Liver (tissue), 9 donors: ENCODE data around the gene ACTN2. TPM values are rescaled to one million over a fixed set of nuclear protein-coding genes. Genes with fewer than 3 reads are reported as not detected.

Source experiments
- DNase-seq: peaks from one replicate; pipeline ENCODE4 v3.0.0-alpha.2; 2017; ENCODE audit warnings: low spot score
- H3K27ac ChIP-seq, 2 donors: one replicate each; pipeline ENCODE4 v1.7.0; 2013; ENCODE audit warnings: inconsistent platforms in 2 of 2, low read length in 2 of 2, control low read depth in 1 of 2, low read depth in 1 of 2, mild to moderate bottlenecking in 1 of 2
- H3K27me3 ChIP-seq, 4 donors: one replicate each; pipeline versions ENCODE4 v1.6.1 to v1.7.0; 2013; ENCODE audit warnings: low read length in 3 of 4, inconsistent platforms in 1 of 4, mild to moderate bottlenecking in 1 of 4, moderate library complexity in 1 of 4; ENCODE audit not compliant: control insufficient read depth in 4 of 4, insufficient read depth in 4 of 4
- H3K36me3 ChIP-seq, 4 donors: one replicate each; pipeline versions ENCODE4 v1.6.1 to v1.7.0; 2013; ENCODE audit warnings: low read length in 3 of 4, mild to moderate bottlenecking in 3 of 4, low read depth in 1 of 4, moderate library complexity in 1 of 4; ENCODE audit not compliant: control insufficient read depth in 4 of 4, insufficient read depth in 3 of 4
- H3K4me1 ChIP-seq, 4 donors: one replicate each; pipeline versions ENCODE4 v1.6.1 to v1.7.0; 2013; ENCODE audit warnings: low read length in 3 of 4, mild to moderate bottlenecking in 3 of 4, moderate library complexity in 1 of 4; ENCODE audit not compliant: control insufficient read depth in 4 of 4, insufficient read depth in 4 of 4
- H3K4me3 ChIP-seq, 3 donors: one replicate each; pipeline versions ENCODE4 v1.6.1 to v1.7.0; 2013; ENCODE audit warnings: low read length in 3 of 3, control low read depth in 1 of 3, low read depth in 1 of 3, mild to moderate bottlenecking in 1 of 3
- H3K9ac ChIP-seq, 2 donors: one replicate each; pipeline ENCODE4 v1.7.0; 2013; ENCODE audit warnings: low read length in 2 of 2, mild to moderate bottlenecking in 2 of 2, moderate library complexity in 2 of 2, control low read depth in 1 of 2, low read depth in 1 of 2
- H3K9me3 ChIP-seq, 4 donors: one replicate each; pipeline versions ENCODE4 v1.6.1 to v1.7.0; 2013; ENCODE audit warnings: low read length in 3 of 4; ENCODE audit not compliant: control insufficient read depth in 4 of 4
- FOXA1 ChIP-seq: IDR thresholded peaks from 2 replicates; pipeline ENCODE4 v1.6.1; 2016; ENCODE audit warnings: antibody characterized with exemption
- FOXA2 ChIP-seq: IDR thresholded peaks from 2 replicates; pipeline ENCODE4 v1.6.1; 2016; ENCODE audit warnings: antibody characterized with exemption
- GABPA ChIP-seq, 2 donors: IDR thresholded peaks in 1 of 2; conservative IDR thresholded peaks in 1 of 2; 2 replicates each; pipeline ENCODE4 v1.6.1; 2016; ENCODE audit warnings: antibody characterized with exemption in 2 of 2, mild to moderate bottlenecking in 1 of 2, moderate library complexity in 1 of 2
- HNF4A ChIP-seq, 2 donors: conservative IDR thresholded peaks; 2 replicates each; pipeline ENCODE4 v1.6.1; 2016; ENCODE audit warnings: antibody characterized with exemption in 2 of 2, mild to moderate bottlenecking in 2 of 2
- HNF4G ChIP-seq: IDR thresholded peaks from 2 replicates; pipeline ENCODE4 v1.6.1; 2016; ENCODE audit warnings: antibody characterized with exemption
- JUND ChIP-seq, 2 donors: IDR thresholded peaks; 2 replicates each; pipeline ENCODE4 v1.6.1; 2016; ENCODE audit warnings: antibody characterized with exemption in 2 of 2
- NR2F2 ChIP-seq: IDR thresholded peaks from 2 replicates; pipeline ENCODE4 v1.6.1; 2016; ENCODE audit warnings: antibody characterized with exemption
- RAD21 ChIP-seq, 2 donors: IDR thresholded peaks; 2 replicates each; pipeline ENCODE4 v1.6.1; 2016; ENCODE audit warnings: antibody characterized with exemption in 2 of 2, mild to moderate bottlenecking in 2 of 2
- RXRA ChIP-seq, 2 donors: IDR thresholded peaks; 2 replicates each; pipeline ENCODE4 v1.6.1; 2017 to 2018; ENCODE audit warnings: antibody characterized with exemption in 2 of 2, mild to moderate bottlenecking in 1 of 2
- SP1 ChIP-seq: IDR thresholded peaks from 2 replicates; pipeline ENCODE4 v1.6.1; 2018; ENCODE audit warnings: antibody characterized with exemption, mild to moderate bottlenecking
- YY1 ChIP-seq: IDR thresholded peaks from 2 replicates; pipeline ENCODE4 v1.6.1; 2016; ENCODE audit warnings: antibody characterized with exemption, mild to moderate bottlenecking
- WGBS: extraction: QIAGEN DNeasy Blood & Tissue Kit; methylation state at CpG from one replicate; pipeline ENCODE4 v1.1.7; 2013; 5-methylcytosine and 5-hydroxymethylcytosine counted together
- polyA plus RNA-seq, 2 donors: library from polyadenylated mRNA; stranded (reverse) in 1 of 2; unstranded in 1 of 2; fragments of 200-250 nt in 1 of 2; fragments of >200 nt in 1 of 2; fragmentation: Nextera tagmentation in 1 of 2; extraction: Ambion mirVana in 1 of 2; gene quantifications; one replicate each; pipeline versions ENCODE4 v1.2.1 to v1.2.3, GENCODE V29; 2013 to 2015
- total RNA-seq, 2 donors: library from RNA; depleted of rRNA; stranded (reverse); fragments of >200 nt; gene quantifications; one replicate each; pipeline ENCODE4 v1.2.3, GENCODE V29; 2014
- TF ChIP-seq, protein P1 (sequence below): IDR thresholded peaks from 2 replicates; pipeline ENCODE4 v1.6.1; 2016; ENCODE audit warnings: antibody characterized with exemption
- TF ChIP-seq, protein P2 (sequence below): IDR thresholded peaks from 2 replicates; pipeline ENCODE4 v1.6.1; 2016; ENCODE audit warnings: antibody characterized with exemption, mild to moderate bottlenecking
- TF ChIP-seq, protein P3 (sequence below): IDR thresholded peaks from 2 replicates; pipeline ENCODE4 v1.6.1; 2016; ENCODE audit warnings: antibody characterized with exemption
- TF ChIP-seq, protein P4 (sequence below): IDR thresholded peaks from 2 replicates; pipeline ENCODE4 v1.6.1; 2016; ENCODE audit warnings: antibody characterized with exemption
- TF ChIP-seq, protein P5 (sequence below): fragments of 150-350 bp; IDR thresholded peaks from 2 replicates; pipeline ENCODE4 v1.5.1; 2017; ENCODE audit warnings: improper control_type of control experiment, low read depth, low read length; ENCODE audit not compliant: missing input control
- donor health status: healthy.
- donor health status: healthy.
- donor health status: healthy.
- donor health status: healthy.
- donor health status: healthy.

The ACTN2 gene
- total and polyA plus RNA-seq, 4 donors, result 0.08 to 0.81 (median 0.15) TPM

DNA sequence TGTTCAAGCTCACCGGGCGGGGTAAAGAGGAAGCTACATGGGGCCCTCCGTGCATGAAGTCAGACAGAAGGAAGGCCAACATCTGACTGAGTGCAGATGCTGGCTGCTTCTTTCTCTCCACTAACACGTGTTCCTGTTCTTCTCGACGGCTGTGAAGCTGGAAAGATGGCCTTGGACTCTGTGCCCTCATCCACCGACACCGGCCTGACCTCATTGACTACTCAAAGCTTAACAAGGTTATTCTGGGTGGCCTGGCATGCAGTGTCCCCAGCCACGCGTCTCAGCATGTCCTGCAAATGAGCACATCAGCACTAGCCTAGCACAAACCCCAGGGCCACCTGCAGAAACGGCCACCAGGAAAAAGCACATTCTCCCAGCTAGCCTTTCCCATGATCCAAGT, 41.2 kb downstream of the ACTN2 start:
- Histone ChIP-seq H3K9ac (no peak overlapping the region), H3K4me1 (no peaks in the 10 kb centered on the region), H3K9me3 (peaks cover 0 to 5% (median 0%) of the 10 kb centered on the region in 4 donors), H3K27ac (no peak overlapping the region), H3K36me3 (no peaks in the 10 kb centered on the region), H3K4me3 (no peak overlapping the region), H3K27me3 (no peaks in the 10 kb centered on the region)
- no peak for DNase-seq
- 58% methylated on average over 11 of the region's 11 CpGs for WGBS
- no peak for TF ChIP-seq HNF4A (conservative IDR thresholded peaks at IDR 0.05)
- TF ChIP-seq, protein P1, sequence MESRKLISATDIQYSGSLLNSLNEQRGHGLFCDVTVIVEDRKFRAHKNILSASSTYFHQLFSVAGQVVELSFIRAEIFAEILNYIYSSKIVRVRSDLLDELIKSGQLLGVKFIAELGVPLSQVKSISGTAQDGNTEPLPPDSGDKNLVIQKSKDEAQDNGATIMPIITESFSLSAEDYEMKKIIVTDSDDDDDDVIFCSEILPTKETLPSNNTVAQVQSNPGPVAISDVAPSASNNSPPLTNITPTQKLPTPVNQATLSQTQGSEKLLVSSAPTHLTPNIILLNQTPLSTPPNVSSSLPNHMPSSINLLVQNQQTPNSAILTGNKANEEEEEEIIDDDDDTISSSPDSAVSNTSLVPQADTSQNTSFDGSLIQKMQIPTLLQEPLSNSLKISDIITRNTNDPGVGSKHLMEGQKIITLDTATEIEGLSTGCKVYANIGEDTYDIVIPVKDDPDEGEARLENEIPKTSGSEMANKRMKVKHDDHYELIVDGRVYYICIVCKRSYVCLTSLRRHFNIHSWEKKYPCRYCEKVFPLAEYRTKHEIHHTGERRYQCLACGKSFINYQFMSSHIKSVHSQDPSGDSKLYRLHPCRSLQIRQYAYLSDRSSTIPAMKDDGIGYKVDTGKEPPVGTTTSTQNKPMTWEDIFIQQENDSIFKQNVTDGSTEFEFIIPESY, result no peak
- TF ChIP-seq GABPA (IDR thresholded peaks at IDR 0.05 in 1 of 2, conservative IDR thresholded peaks at IDR 0.05 in 1 of 2), result no peak
- TF ChIP-seq, protein P2, sequence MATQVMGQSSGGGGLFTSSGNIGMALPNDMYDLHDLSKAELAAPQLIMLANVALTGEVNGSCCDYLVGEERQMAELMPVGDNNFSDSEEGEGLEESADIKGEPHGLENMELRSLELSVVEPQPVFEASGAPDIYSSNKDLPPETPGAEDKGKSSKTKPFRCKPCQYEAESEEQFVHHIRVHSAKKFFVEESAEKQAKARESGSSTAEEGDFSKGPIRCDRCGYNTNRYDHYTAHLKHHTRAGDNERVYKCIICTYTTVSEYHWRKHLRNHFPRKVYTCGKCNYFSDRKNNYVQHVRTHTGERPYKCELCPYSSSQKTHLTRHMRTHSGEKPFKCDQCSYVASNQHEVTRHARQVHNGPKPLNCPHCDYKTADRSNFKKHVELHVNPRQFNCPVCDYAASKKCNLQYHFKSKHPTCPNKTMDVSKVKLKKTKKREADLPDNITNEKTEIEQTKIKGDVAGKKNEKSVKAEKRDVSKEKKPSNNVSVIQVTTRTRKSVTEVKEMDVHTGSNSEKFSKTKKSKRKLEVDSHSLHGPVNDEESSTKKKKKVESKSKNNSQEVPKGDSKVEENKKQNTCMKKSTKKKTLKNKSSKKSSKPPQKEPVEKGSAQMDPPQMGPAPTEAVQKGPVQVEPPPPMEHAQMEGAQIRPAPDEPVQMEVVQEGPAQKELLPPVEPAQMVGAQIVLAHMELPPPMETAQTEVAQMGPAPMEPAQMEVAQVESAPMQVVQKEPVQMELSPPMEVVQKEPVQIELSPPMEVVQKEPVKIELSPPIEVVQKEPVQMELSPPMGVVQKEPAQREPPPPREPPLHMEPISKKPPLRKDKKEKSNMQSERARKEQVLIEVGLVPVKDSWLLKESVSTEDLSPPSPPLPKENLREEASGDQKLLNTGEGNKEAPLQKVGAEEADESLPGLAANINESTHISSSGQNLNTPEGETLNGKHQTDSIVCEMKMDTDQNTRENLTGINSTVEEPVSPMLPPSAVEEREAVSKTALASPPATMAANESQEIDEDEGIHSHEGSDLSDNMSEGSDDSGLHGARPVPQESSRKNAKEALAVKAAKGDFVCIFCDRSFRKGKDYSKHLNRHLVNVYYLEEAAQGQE, result no peak
- TF ChIP-seq YY1, result no peak
- TF ChIP-seq RAD21 (IDR thresholded peaks at IDR 0.05), result no peak
- TF ChIP-seq, protein P3, sequence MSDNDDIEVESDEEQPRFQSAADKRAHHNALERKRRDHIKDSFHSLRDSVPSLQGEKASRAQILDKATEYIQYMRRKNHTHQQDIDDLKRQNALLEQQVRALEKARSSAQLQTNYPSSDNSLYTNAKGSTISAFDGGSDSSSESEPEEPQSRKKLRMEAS, result no peak
- TF ChIP-seq, protein P4, sequence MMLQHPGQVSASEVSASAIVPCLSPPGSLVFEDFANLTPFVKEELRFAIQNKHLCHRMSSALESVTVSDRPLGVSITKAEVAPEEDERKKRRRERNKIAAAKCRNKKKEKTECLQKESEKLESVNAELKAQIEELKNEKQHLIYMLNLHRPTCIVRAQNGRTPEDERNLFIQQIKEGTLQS, result no peak
- TF ChIP-seq NR2F2, result no peak
- TF ChIP-seq, protein P5, sequence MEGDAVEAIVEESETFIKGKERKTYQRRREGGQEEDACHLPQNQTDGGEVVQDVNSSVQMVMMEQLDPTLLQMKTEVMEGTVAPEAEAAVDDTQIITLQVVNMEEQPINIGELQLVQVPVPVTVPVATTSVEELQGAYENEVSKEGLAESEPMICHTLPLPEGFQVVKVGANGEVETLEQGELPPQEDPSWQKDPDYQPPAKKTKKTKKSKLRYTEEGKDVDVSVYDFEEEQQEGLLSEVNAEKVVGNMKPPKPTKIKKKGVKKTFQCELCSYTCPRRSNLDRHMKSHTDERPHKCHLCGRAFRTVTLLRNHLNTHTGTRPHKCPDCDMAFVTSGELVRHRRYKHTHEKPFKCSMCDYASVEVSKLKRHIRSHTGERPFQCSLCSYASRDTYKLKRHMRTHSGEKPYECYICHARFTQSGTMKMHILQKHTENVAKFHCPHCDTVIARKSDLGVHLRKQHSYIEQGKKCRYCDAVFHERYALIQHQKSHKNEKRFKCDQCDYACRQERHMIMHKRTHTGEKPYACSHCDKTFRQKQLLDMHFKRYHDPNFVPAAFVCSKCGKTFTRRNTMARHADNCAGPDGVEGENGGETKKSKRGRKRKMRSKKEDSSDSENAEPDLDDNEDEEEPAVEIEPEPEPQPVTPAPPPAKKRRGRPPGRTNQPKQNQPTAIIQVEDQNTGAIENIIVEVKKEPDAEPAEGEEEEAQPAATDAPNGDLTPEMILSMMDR, result no peak
- TF ChIP-seq HNF4G, result no peak
- no peak for TF ChIP-seq FOXA2
- TF ChIP-seq FOXA1, result no peak

DNA sequence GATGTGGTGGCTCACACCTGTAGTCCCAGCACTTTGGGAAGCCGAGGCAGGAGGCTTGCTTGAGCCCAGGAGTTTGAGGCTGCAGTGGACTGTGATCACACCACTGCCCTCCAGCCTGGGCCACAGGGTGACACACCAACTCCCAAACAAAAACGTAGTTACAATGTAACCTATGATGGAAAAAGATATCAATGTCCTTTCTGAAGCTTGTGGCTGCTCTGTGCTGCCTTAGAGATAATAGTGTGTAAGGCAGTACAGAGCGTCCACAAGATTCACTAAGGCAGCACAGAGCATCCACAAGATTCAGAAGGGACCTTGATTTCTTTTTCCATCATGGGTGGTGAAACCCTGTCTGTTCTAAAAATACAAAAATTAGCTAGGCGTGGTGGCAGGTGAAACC, 42.5 kb downstream of the ACTN2 start:
- Histone ChIP-seq H3K36me3 (no peaks in the 10 kb centered on the region), H3K9ac (no peak overlapping the region), H3K4me3 (no peak overlapping the region), H3K27ac (no peak overlapping the region), H3K9me3 (peaks cover 0 to 5% (median 0%) of the 10 kb centered on the region in 4 donors), H3K4me1 (no peaks in the 10 kb centered on the region), H3K27me3 (no peaks in the 10 kb centered on the region)
- no peak for DNase-seq
- WGBS, result 66% methylated on average over 4 of the region's 4 CpGs
- TF ChIP-seq YY1 (no peak), SP1 (no peak), JUND (IDR thresholded peaks at IDR 0.05) (no peak), RXRA (IDR thresholded peaks at IDR 0.05) (no peak), GABPA (IDR thresholded peaks at IDR 0.05 in 1 of 2, conservative IDR thresholded peaks at IDR 0.05 in 1 of 2) (no peak), FOXA1 (no peak)
- TF ChIP-seq, protein P3, result no peak
